HUES48 (cell line): Measurements from ENCODE around the gene SLC38A7.
A peak's percentile ranks its signal among the peaks of the same experiment; 100 is the strongest.

Source experiments
- H3K27ac ChIP-seq: one replicate; pipeline ENCODE4 v1.7.0; 2013; ENCODE audit warnings: low read depth, low read length, inconsistent platforms
- H3K27me3 ChIP-seq: 2 replicates; pipeline ENCODE4 v1.6.1; 2013; ENCODE audit warnings: mild to moderate bottlenecking, low read length; ENCODE audit not compliant: control insufficient read depth, insufficient read depth
- H3K36me3 ChIP-seq: 2 replicates; pipeline ENCODE4 v1.6.1; 2013; ENCODE audit warnings: low read length; ENCODE audit not compliant: control insufficient read depth, insufficient read depth
- H3K4me1 ChIP-seq: 2 replicates; pipeline ENCODE4 v1.6.1; 2013; ENCODE audit warnings: mild to moderate bottlenecking, low read length; ENCODE audit not compliant: control insufficient read depth, insufficient read depth
- H3K4me3 ChIP-seq: 2 replicates; pipeline ENCODE4 v1.5.1; 2013; ENCODE audit warnings: mild to moderate bottlenecking, low read depth, low read length
- H3K9ac ChIP-seq: 2 replicates; pipeline ENCODE4 v1.6.1; 2013; ENCODE audit warnings: mild to moderate bottlenecking, low read depth, low read length, moderate library complexity
- H3K9me3 ChIP-seq: 2 replicates; pipeline ENCODE4 v1.6.1; 2013; ENCODE audit warnings: low read length; ENCODE audit not compliant: control insufficient read depth, insufficient read depth

Gene SLC38A7

GRCh38 chr16:58684354-58685083, at the start of gene SLC38A7:
TSS of gene SLC38A7 (minus strand) at chr16:58684770. CDS start at chr16:58680126, 4,644 bp downstream.
- Histone ChIP-seq H3K27me3 (no peaks in the 10 kb centered on the region), H3K9ac (peak within 1 kb of the TSS; percentile 72), H3K4me1 (no peaks in the 10 kb centered on the region), H3K9me3 (no peaks in the 10 kb centered on the region), H3K36me3 (peaks cover 9% of the 10 kb centered on the region; the same call in 1 of the 2 replicates), H3K27ac (no peak within 1 kb of the TSS), H3K4me3 (peak within 1 kb of the TSS; percentile 78)

GRCh38 chr16:58733671-58734458, 49.3 kb upstream of the SLC38A7 start, which contains the start of gene GOT2:
TSS of gene GOT2 (minus strand) at chr16:58734316. CDS start at chr16:58734228, 88 bp downstream.
- H3K9ac ChIP-seq: peak within 1 kb of the TSS; percentile 95
- peaks cover 14% of the 10 kb centered on the region; the same call in 1 of the 2 replicates for H3K36me3 ChIP-seq
- H3K27me3 ChIP-seq: no peaks in the 10 kb centered on the region
- peak within 1 kb of the TSS; percentile 76 for H3K27ac ChIP-seq
- peaks cover 8% of the 10 kb centered on the region; the same call in 1 of the 2 replicates for H3K4me1 ChIP-seq
- no peaks in the 10 kb centered on the region for H3K9me3 ChIP-seq
- H3K4me3 ChIP-seq: peak within 1 kb of the TSS; percentile 95

GRCh38 chr16:58733248-58733670, 48.7 kb upstream of the SLC38A7 start:
- H3K9ac ChIP-seq: peak overlapping the region; percentile 95
- H3K27ac ChIP-seq: peak overlapping the region; percentile 76
- peaks cover 17% of the 10 kb centered on the region for H3K36me3 ChIP-seq
- peaks cover 8% of the 10 kb centered on the region; the same call in 1 of the 2 replicates for H3K4me1 ChIP-seq
- H3K9me3 ChIP-seq: no peaks in the 10 kb centered on the region
- no peaks in the 10 kb centered on the region for H3K27me3 ChIP-seq
- H3K4me3 ChIP-seq: peak overlapping the region; percentile 95

- Histone ChIP-seq H3K9me3 (no peaks in the 10 kb centered on the region), H3K27ac (no peak overlapping the region), H3K4me3 (peak overlapping the region; percentile 95), H3K36me3 (peaks cover 19% of the 10 kb centered on the region), H3K9ac (peak overlapping the region; percentile 95), H3K4me1 (peaks cover 8% of the 10 kb centered on the region; the same call in 1 of the 2 replicates), H3K27me3 (no peaks in the 10 kb centered on the region)
These were observed 48.1 kb upstream of the SLC38A7 start for GRCh38 chr16:58732545-58733247.

GRCh38 chr16:58730724-58731370, 46.3 kb upstream of the SLC38A7 start:
- Histone ChIP-seq H3K27me3 (no peaks in the 10 kb centered on the region), H3K9me3 (no peaks in the 10 kb centered on the region), H3K4me1 (peaks cover 8% of the 10 kb centered on the region; the same call in 1 of the 2 replicates), H3K4me3 (no peak overlapping the region), H3K9ac (no peak overlapping the region), H3K27ac (no peak overlapping the region), H3K36me3 (peaks cover 21% of the 10 kb centered on the region)

- H3K9me3 ChIP-seq: no peaks in the 10 kb centered on the region
- no peaks in the 10 kb centered on the region for H3K27me3 ChIP-seq
- peaks cover 8% of the 10 kb centered on the region; the same call in 1 of the 2 replicates for H3K4me1 ChIP-seq
- peaks cover 35% of the 10 kb centered on the region for H3K36me3 ChIP-seq
- no peak overlapping the region for H3K9ac ChIP-seq
- H3K4me3 ChIP-seq: no peak overlapping the region
- no peak overlapping the region for H3K27ac ChIP-seq
These were observed 43.4 kb upstream of the SLC38A7 start for GRCh38 chr16:58727796-58728568.

- Histone ChIP-seq H3K9ac (no peak overlapping the region), H3K36me3 (peaks cover 42% of the 10 kb centered on the region), H3K27ac (no peak overlapping the region), H3K4me1 (0 out of 2 replicates have a peak, but pooled peaks cover under 1% of the 10 kb centered on the region), H3K9me3 (no peaks in the 10 kb centered on the region), H3K27me3 (no peaks in the 10 kb centered on the region), H3K4me3 (no peak overlapping the region)
These were observed 42.6 kb upstream of the SLC38A7 start for GRCh38 chr16:58727028-58727781.

- Histone ChIP-seq H3K27me3 (no peaks in the 10 kb centered on the region), H3K4me1 (no peaks in the 10 kb centered on the region), H3K4me3 (no peak overlapping the region), H3K9ac (no peak overlapping the region), H3K27ac (no peak overlapping the region), H3K36me3 (peaks cover 63% of the 10 kb centered on the region), H3K9me3 (no peaks in the 10 kb centered on the region)
These were observed 38.5 kb upstream of the SLC38A7 start for GRCh38 chr16:58723109-58723508.

GRCh38 chr16:58717994-58718393, 33.4 kb upstream of the SLC38A7 start:
- Histone ChIP-seq H3K27ac (no peak overlapping the region), H3K9me3 (no peaks in the 10 kb centered on the region), H3K4me3 (no peak overlapping the region), H3K4me1 (no peaks in the 10 kb centered on the region), H3K9ac (no peak overlapping the region), H3K36me3 (peaks cover 95% of the 10 kb centered on the region), H3K27me3 (no peaks in the 10 kb centered on the region)
